ENCODE measurements around the gene CHGA. TPM values are rescaled to one million over a fixed set of nuclear protein-coding genes. Genes with fewer than 3 reads are reported as not detected.

Gene CHGA
- total RNA-seq, 1 donor from 2014 or later: not detected

DNA sequence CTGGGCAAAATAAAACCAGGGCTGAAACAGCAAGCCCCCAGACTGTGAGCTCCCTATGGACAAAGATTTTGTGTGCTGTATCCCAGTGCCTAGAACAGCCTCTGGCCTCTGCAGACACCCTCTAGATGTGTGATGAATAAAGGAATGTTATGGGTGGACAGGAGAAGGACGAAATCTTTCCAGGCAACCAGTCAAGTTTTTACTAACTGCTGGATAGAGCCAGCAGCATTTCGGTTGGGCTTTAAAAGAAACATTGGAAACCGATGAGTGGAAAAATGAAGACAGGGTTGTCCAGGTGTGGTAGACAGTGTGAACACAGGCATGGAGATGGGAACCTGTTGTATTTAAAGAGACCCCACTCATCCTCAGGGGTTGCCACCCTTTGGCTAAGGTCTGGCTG is 4.0 kb downstream of the CHGA start:
- no peak overlapping the region for H3K4me3 Mint-ChIP-seq (ENCODE audit: unreplicated experiment)
- H3K27me3 Mint-ChIP-seq (ENCODE audit: low read depth): peaks cover 33% of the 10 kb centered on the region
- TF ChIP-seq, protein P1, sequence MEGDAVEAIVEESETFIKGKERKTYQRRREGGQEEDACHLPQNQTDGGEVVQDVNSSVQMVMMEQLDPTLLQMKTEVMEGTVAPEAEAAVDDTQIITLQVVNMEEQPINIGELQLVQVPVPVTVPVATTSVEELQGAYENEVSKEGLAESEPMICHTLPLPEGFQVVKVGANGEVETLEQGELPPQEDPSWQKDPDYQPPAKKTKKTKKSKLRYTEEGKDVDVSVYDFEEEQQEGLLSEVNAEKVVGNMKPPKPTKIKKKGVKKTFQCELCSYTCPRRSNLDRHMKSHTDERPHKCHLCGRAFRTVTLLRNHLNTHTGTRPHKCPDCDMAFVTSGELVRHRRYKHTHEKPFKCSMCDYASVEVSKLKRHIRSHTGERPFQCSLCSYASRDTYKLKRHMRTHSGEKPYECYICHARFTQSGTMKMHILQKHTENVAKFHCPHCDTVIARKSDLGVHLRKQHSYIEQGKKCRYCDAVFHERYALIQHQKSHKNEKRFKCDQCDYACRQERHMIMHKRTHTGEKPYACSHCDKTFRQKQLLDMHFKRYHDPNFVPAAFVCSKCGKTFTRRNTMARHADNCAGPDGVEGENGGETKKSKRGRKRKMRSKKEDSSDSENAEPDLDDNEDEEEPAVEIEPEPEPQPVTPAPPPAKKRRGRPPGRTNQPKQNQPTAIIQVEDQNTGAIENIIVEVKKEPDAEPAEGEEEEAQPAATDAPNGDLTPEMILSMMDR (IDR thresholded peaks at IDR 0.05): no peak

DNA sequence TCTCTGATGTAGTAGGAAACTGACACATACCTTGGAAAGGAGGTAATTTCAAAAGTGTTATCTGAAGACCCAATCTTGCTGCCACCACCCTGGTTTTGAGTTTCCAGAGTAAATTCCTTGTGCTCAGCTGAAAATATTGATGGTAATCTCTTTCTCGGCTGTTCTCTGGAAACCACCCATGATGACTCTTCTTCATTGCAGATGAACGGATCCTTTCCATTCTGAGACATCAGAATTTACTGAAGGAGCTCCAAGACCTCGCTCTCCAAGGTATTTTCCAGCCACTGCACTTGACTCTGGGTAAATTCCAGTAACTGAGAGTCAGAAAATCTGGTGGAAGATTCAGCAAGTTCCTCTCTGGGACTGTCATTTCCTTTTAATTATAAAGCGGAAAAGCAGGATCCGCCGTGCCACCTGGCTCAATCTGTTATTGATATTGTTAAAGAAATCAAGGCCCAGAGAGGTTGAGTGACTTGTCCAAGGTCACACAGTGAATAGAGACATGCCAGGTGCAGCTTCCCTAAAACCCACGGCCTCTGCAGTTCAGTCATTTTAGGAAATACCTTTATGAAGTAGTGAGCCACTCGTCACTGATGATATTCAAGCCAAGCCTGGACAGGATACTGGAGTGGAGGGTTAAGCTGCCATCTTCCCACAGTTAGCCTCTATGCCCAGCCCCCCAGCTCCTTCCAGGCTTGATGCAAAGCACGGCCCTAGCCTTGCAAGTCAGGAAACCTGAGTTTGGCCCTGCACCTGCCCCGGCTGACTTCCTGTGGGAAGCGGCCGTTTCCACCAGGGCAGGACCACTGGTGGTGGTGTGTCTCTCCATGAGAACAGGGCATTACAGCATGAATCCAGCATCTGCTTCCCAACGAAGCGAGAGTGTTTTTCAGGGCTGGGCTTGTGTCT is 4.7 kb downstream of the CHGA start:
- H3K36me3 Mint-ChIP-seq (ENCODE audit: low read depth): no peaks in the 10 kb centered on the region
- DNase-seq (ENCODE audit: low spot score): no peak
- no peaks in the 10 kb centered on the region for H3K9me3 Mint-ChIP-seq (ENCODE audit: low read depth)
- H3K4me1 Mint-ChIP-seq (ENCODE audit: low read depth): no peaks in the 10 kb centered on the region
- peaks cover 27% of the 10 kb centered on the region for H3K27me3 Mint-ChIP-seq (ENCODE audit: low read depth)
- TF ChIP-seq, protein P1 (IDR thresholded peaks at IDR 0.05): no peak
- H3K4me3 Mint-ChIP-seq (ENCODE audit: unreplicated experiment): no peak overlapping the region
- H3K27ac Mint-ChIP-seq (ENCODE audit: unreplicated experiment): no peak overlapping the region

More for the DNA sequence above, 4.0 kb downstream of the CHGA start:
- Mint-ChIP-seq H3K36me3 (ENCODE audit: low read depth) (no peaks in the 10 kb centered on the region), H3K27ac (ENCODE audit: unreplicated experiment) (no peak overlapping the region), H3K9me3 (ENCODE audit: low read depth) (no peaks in the 10 kb centered on the region), H3K4me1 (ENCODE audit: low read depth) (no peaks in the 10 kb centered on the region)
- no peak for DNase-seq (ENCODE audit: low spot score)

DNA sequence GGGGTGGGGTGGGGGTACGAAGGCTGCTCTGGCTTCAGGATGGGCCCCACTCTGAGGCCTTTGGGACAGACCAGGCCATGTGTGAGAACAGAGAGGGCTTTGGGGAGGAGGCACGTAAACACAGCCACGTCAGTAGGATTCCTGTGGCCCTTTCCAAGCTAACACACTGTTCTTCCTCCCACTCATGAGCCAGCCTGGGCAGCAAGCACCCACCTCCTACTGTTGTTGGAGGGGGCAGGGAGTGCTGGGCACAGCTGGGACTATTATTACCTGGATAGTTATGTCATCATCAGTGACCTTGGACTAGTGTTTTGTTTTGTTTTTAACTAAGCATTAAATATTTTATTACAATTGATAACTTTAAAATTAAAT is 5.3 kb downstream of the CHGA start:
- H3K9me3 Mint-ChIP-seq (ENCODE audit: low read depth): no peaks in the 10 kb centered on the region
- no peaks in the 10 kb centered on the region for H3K4me1 Mint-ChIP-seq (ENCODE audit: low read depth)
- no peak overlapping the region for H3K27ac Mint-ChIP-seq (ENCODE audit: unreplicated experiment)
- no peak for DNase-seq (ENCODE audit: low spot score)
- H3K4me3 Mint-ChIP-seq (ENCODE audit: unreplicated experiment): no peak overlapping the region
- no peaks in the 10 kb centered on the region for H3K36me3 Mint-ChIP-seq (ENCODE audit: low read depth)
- peaks cover 26% of the 10 kb centered on the region for H3K27me3 Mint-ChIP-seq (ENCODE audit: low read depth)
- TF ChIP-seq, protein P1 (IDR thresholded peaks at IDR 0.05): no peak

DNA sequence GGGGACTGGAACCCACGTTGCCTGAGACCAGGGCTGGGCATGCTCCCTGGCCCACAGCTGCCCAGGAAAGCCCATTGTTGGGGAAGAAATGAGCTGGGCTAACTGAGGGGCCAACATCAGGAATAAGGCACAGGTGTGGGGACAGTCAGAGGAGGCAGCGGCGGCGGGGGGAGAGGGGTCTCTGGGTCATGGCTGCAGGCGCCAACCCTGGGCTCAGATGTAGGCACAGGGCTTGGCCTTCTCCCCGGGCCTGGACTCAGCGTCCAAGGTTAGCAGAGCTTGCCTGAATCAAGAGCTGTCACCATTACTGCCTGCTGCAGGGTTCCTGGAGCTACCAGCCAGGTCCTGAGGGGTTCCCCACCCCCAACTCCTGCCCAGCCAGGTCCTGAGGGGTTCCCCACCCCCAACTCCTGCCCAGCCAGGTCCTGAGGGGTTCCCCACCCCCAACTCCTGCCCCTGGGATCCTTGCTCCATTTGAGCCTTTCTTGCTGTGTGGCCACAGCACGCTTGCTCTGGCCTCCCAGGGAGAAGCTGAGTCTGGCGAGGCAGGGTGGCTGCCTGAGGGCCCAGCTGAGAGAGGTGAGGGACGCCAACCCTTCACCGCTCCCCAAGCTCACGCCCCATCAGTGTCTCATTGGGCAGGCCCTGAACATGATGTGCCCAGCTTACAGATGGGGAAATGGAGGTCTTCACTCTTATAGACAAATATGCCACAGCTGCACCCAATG is 6.2 kb downstream of the CHGA start:
- DNase-seq (ENCODE audit: low spot score): no peak
- H3K36me3 Mint-ChIP-seq (ENCODE audit: low read depth): no peaks in the 10 kb centered on the region
- TF ChIP-seq, protein P1 (IDR thresholded peaks at IDR 0.05): no peak
- peaks cover 23% of the 10 kb centered on the region for H3K27me3 Mint-ChIP-seq (ENCODE audit: low read depth)
- no peak overlapping the region for H3K4me3 Mint-ChIP-seq (ENCODE audit: unreplicated experiment)
- no peaks in the 10 kb centered on the region for H3K4me1 Mint-ChIP-seq (ENCODE audit: low read depth)
- H3K9me3 Mint-ChIP-seq (ENCODE audit: low read depth): no peaks in the 10 kb centered on the region
- H3K27ac Mint-ChIP-seq (ENCODE audit: unreplicated experiment): no peak overlapping the region
